NCI-H128 (cell line): ENCODE measurements around the gene CHST13.

Experiments
- DNase-seq: peaks from one replicate; lab custom pipeline; 2025; ENCODE audit not compliant: unreplicated experiment; lab: John Stamatoyannopoulos, UW

CHST13 gene

GRCh38 chr3:126552688-126553283, 28.8 kb downstream of the CHST13 start:
- DNase-seq, result no peak

- DNase-seq, result no peak
Measured at GRCh38 chr3:126553284-126554084, 29.5 kb downstream of the CHST13 start.

- no peak for DNase-seq
Measured at GRCh38 chr3:126554560-126555525, 30.9 kb downstream of the CHST13 start.

GRCh38 chr3:126555795-126556636, 32.1 kb downstream of the CHST13 start:
- DNase-seq, result no peak

- DNase-seq, result no peak
Measured at GRCh38 chr3:126556637-126557414, 32.9 kb downstream of the CHST13 start.

GRCh38 chr3:126557415-126557745, 33.4 kb downstream of the CHST13 start:
- DNase-seq, result no peak

GRCh38 chr3:126557761-126558160, 33.8 kb downstream of the CHST13 start:
- DNase-seq, result no peak

GRCh38 chr3:126558336-126559071, 34.5 kb downstream of the CHST13 start, which contains the start of gene C3orf22:
C3orf22 (minus strand) TSS chr3:126558932; CDS start chr3:126553390, 5,542 bp downstream.
- no peak for DNase-seq

GRCh38 chr3:126562737-126563276, 38.9 kb downstream of the CHST13 start:
- DNase-seq, result no peak

GRCh38 chr3:126567696-126568438, 43.9 kb downstream of the CHST13 start:
- DNase-seq, result no peak

GRCh38 chr3:126568776-126569342, 44.9 kb downstream of the CHST13 start:
- DNase-seq, result no peak

- no peak for DNase-seq
Measured at GRCh38 chr3:126569390-126569975, 45.5 kb downstream of the CHST13 start.

GRCh38 chr3:126570103-126570541, 46.2 kb downstream of the CHST13 start:
- no peak for DNase-seq

- no peak for DNase-seq
Measured at GRCh38 chr3:126571078-126571477, 47.1 kb downstream of the CHST13 start.

- no peak for DNase-seq
Measured at GRCh38 chr3:126573492-126574117, 49.6 kb downstream of the CHST13 start.

- no peak for DNase-seq
Measured at GRCh38 chr3:126577261-126577660, 53.3 kb downstream of the CHST13 start.

- DNase-seq, result no peak
Measured at GRCh38 chr3:126578702-126579101, 54.7 kb downstream of the CHST13 start.
